Body of pancreas (tissue), 4 donors: Measurements from ENCODE around the gene VRK1. TPM values are rescaled to one million over a fixed set of nuclear protein-coding genes. Genes with fewer than 3 reads are reported as not detected.

Experiments used
- ATAC-seq: fragments of 150-250 bp; one replicate; pipeline ENCODE4 v1.9.1; 2016
- DNase-seq, 4 donors: peaks; one replicate each; pipeline ENCODE4 v3.0.0-alpha.2; 2019
- H3K27ac ChIP-seq, 4 donors: fragments of 200-600 bp; sonication (generic); 1 replicate in 3 of 4; 2 replicates in 1 of 4; pipeline versions ENCODE4 v1.5.1 to v1.6.1; 2016 to 2019; ENCODE audit warnings: mild to moderate bottlenecking in 1 of 4, mixed read lengths in 1 of 4, moderate library complexity in 1 of 4
- H3K27me3 ChIP-seq, 2 donors: fragments of 200-600 bp; sonication (generic); one replicate each; pipeline ENCODE4 v1.6.0; 2016; ENCODE audit warnings: mild to moderate bottlenecking in 1 of 2
- H3K36me3 ChIP-seq, 2 donors: fragments of 200-600 bp; sonication (generic); replicated peaks in 1 of 2; 2 replicates each; pipeline ENCODE4 v1.5.1; 2016; ENCODE audit warnings: low read depth in 2 of 2; ENCODE audit not compliant: insufficient read depth in 1 of 2
- H3K4me1 ChIP-seq: fragments of 200-600 bp; sonication (generic); one replicate; pipeline ENCODE4 v1.6.0; 2016
- H3K4me3 ChIP-seq, 2 donors: fragments of 200-600 bp; sonication (generic); 1 replicate in 1 of 2; 2 replicates in 1 of 2; pipeline ENCODE4 v1.5.1; 2016 to 2019
- H3K9me3 ChIP-seq, 3 donors: fragments of 200-600 bp; sonication (generic); 1 replicate in 2 of 3; 2 replicates in 1 of 3; pipeline ENCODE4 v1.5.1; 2016
- CTCF ChIP-seq, 7 experiments: fragments of 450-650 bp in 4 of 7; fragments of 200-600 bp in 3 of 7; sonication (generic) in 3 of 7; IDR thresholded peaks; one replicate each; pipeline ENCODE4 v1.5.1; 2016 to 2019; ENCODE audit warnings: antibody characterized with exemption in 7 of 7
- POLR2A ChIP-seq, 3 donors: fragments of 450-650 bp; IDR thresholded peaks; one replicate each; pipeline ENCODE4 v1.6.1; 2016; ENCODE audit warnings: antibody characterized with exemption in 3 of 3, mild to moderate bottlenecking in 2 of 3
- WGBS, 2 donors: methylation state at CpG; one replicate each; pipeline ENCODE4 v1.1.5; 2017; 5-methylcytosine and 5-hydroxymethylcytosine counted together
- intact Hi-C: fragments of 100-400 bp; cut with DNase I; formaldehyde crosslinking; loops from one replicate; pipeline ENCODE4 v1.15.1; 2023
- total RNA-seq, 2 donors: library from RNA; depleted of rRNA; stranded (reverse); fragments of >200 nt; gene quantifications; one replicate each; pipeline ENCODE4 v1.1.0, GENCODE V29; 2016

Gene VRK1
- total RNA-seq, 2 donors from 2014 or later: 5.6 to 10.4 TPM

- WGBS, 2 donors: 82 to 84% methylated on average over 3 of the region's 3 CpGs
- Histone ChIP-seq H3K27me3 (no peaks in the 10 kb centered on the region), H3K9me3 (no peaks in the 10 kb centered on the region), H3K4me1 (no peaks in the 10 kb centered on the region), H3K4me3 (no peak overlapping the region), H3K36me3 (no peaks in the 10 kb centered on the region), H3K27ac (no peak overlapping the region)
- ATAC-seq (no peak), DNase-seq (no peak)
- TF ChIP-seq POLR2A (IDR thresholded peaks at IDR 0.05) (no peak), CTCF (IDR thresholded peaks at IDR 0.05) (no peak)
- intact Hi-C loops: no loop called here
Measured at GRCh38 chr14:96811985-96812667, 14.9 kb downstream of the VRK1 start.

- DNase-seq (no peak), ATAC-seq (no peak)
- H3K4me1 ChIP-seq: no peaks in the 10 kb centered on the region
- intact Hi-C loops: no loop called here
- H3K27me3 ChIP-seq: no peaks in the 10 kb centered on the region
- no peak overlapping the region for H3K4me3 ChIP-seq
- H3K36me3 ChIP-seq: no peaks in the 10 kb centered on the region
- no peak overlapping the region for H3K27ac ChIP-seq
- H3K9me3 ChIP-seq: no peaks in the 10 kb centered on the region
- 82 to 91% methylated on average over 3 of the region's 3 CpGs for WGBS, 2 donors
- TF ChIP-seq CTCF (IDR thresholded peaks at IDR 0.05) (no peak), POLR2A (IDR thresholded peaks at IDR 0.05) (no peak)
Measured at GRCh38 chr14:96816281-96816680, 19.1 kb downstream of the VRK1 start.

- intact Hi-C loops: no loop called here
- Histone ChIP-seq H3K9me3 (no peaks in the 10 kb centered on the region), H3K27ac (no peak overlapping the region), H3K27me3 (no peaks in the 10 kb centered on the region), H3K36me3 (no peaks in the 10 kb centered on the region), H3K4me3 (no peak overlapping the region), H3K4me1 (no peaks in the 10 kb centered on the region)
- TF ChIP-seq CTCF (IDR thresholded peaks at IDR 0.05) (no peak), POLR2A (IDR thresholded peaks at IDR 0.05) (no peak)
- 71 to 77% methylated on average over 5 of the region's 5 CpGs for WGBS, 2 donors
- DNase-seq (no peak), ATAC-seq (no peak)
Measured at GRCh38 chr14:96817750-96818666, 20.8 kb downstream of the VRK1 start.

GRCh38 chr14:96821501-96821900 is 24.3 kb downstream of the VRK1 start:
- Histone ChIP-seq H3K4me1 (no peaks in the 10 kb centered on the region), H3K27me3 (no peaks in the 10 kb centered on the region), H3K9me3 (no peaks in the 10 kb centered on the region), H3K36me3 (no peaks in the 10 kb centered on the region), H3K4me3 (no peak overlapping the region), H3K27ac (no peak overlapping the region)
- intact Hi-C loops: no loop called here
- TF ChIP-seq CTCF (IDR thresholded peaks at IDR 0.05): no peak
- TF ChIP-seq POLR2A (IDR thresholded peaks at IDR 0.05): no peak
- 92 to 93% methylated on average over 3 of the region's 3 CpGs for WGBS, 2 donors
- ATAC-seq: no peak
- no peak for DNase-seq
